Transverse colon (tissue), 4 donors: ENCODE data around the gene APOB. TPM values are rescaled to one million over a fixed set of nuclear protein-coding genes. Genes with fewer than 3 reads are reported as not detected.

Experiments used
- DNase-seq: peaks from one replicate; pipeline ENCODE4 v3.0.0-alpha.2; 2019
- H3K27ac ChIP-seq, 4 donors: fragments of 200-600 bp; sonication (generic); 2 replicates each; pipeline ENCODE4 v1.5.1; 2016 to 2018; ENCODE audit warnings: inconsistent platforms in 4 of 4
- H3K27me3 ChIP-seq: fragments of 200-600 bp; sonication (generic); 2 replicates; pipeline ENCODE4 v1.5.1; 2017; ENCODE audit warnings: inconsistent platforms
- H3K36me3 ChIP-seq, 4 donors: fragments of 200-600 bp; sonication (generic); 2 replicates each; pipeline ENCODE4 v1.5.1; 2017 to 2019; ENCODE audit warnings: inconsistent platforms in 4 of 4
- H3K4me1 ChIP-seq, 4 donors: fragments of 200-600 bp; sonication (generic); 2 replicates each; pipeline ENCODE4 v1.5.1; 2017 to 2020; ENCODE audit warnings: inconsistent platforms in 4 of 4
- H3K4me3 ChIP-seq, 4 donors: fragments of 200-600 bp; sonication (generic); 1 replicate in 1 of 4; 2 replicates in 3 of 4; pipeline versions ENCODE4 v1.5.1 to v1.6.1; 2017 to 2019; ENCODE audit warnings: inconsistent platforms in 4 of 4
- H3K9me3 ChIP-seq, 2 donors: fragments of 200-600 bp; sonication (generic); 2 replicates each; pipeline ENCODE4 v1.5.1; 2017 to 2019; ENCODE audit warnings: inconsistent platforms in 2 of 2
- EP300 ChIP-seq: sonication (generic); formaldehyde crosslinking; IDR thresholded peaks from one replicate; pipeline ENCODE4 v1.6.1; 2017; ENCODE audit warnings: antibody characterized with exemption, low read depth
- POLR2A ChIP-seq: fragments of 450-650 bp; IDR thresholded peaks from one replicate; pipeline ENCODE4 v1.6.1; 2016; ENCODE audit warnings: antibody characterized with exemption, mild to moderate bottlenecking, moderate library complexity
- POLR2AphosphoS5 ChIP-seq, 3 donors: sonication (generic); formaldehyde crosslinking; IDR thresholded peaks; one replicate each; pipeline ENCODE4 v1.6.1; 2016; ENCODE audit warnings: antibody characterized with exemption in 3 of 3
- WGBS, 2 donors: methylation state at CpG; one replicate each; pipeline ENCODE4 v1.1.5; 2018; ENCODE audit warnings: low coverage in 1 of 2; 5-methylcytosine and 5-hydroxymethylcytosine counted together
- in situ Hi-C, 4 donors: fragments of 200-750 bp; cut with MboI; loops; one replicate each; pipeline versions ENCODE4 v1.15.0 to v1.15.1; 2017; ENCODE audit warnings: low sequenced_read_pairs in 3 of 4, low pct_ligation_motif_present in 1 of 4, low pct_unique_long_range_greater_than_20kb in 1 of 4
- intact Hi-C: fragments of 100-400 bp; cut with DNase I; formaldehyde crosslinking; loops from one replicate; pipeline ENCODE4 v1.15.1; 2023; ENCODE audit warnings: low total_unique reads
- total RNA-seq, 4 donors: library from RNA; depleted of rRNA; stranded (reverse); fragments of >200 nt; gene quantifications; one replicate each; pipeline ENCODE4 v1.1.0, GENCODE V29; 2016
- TF ChIP-seq, protein P1 (sequence below), 5 experiments: fragments of 200-600 bp in 3 of 5; fragments of 450-650 bp in 2 of 5; sonication (generic) in 3 of 5; IDR thresholded peaks; 1 replicate in 2 of 5; 2 replicates in 3 of 5; pipeline ENCODE4 v1.5.1; 2016 to 2017; ENCODE audit warnings: antibody characterized with exemption in 5 of 5, inconsistent platforms in 3 of 5, mild to moderate bottlenecking in 2 of 5, moderate library complexity in 1 of 5

Gene APOB
- total RNA-seq, 4 donors from 2014 or later: 0.55 to 0.95 (median 0.67) TPM

- H3K27ac ChIP-seq: no peak overlapping the region
- intact Hi-C loops (no loop called here), in situ Hi-C loops (loop anchor here in 2 of 4 donors (25.0 kb wide), 1 partner anchor 284 kb away; no protein-coding TSS in a partner anchor)
- no peak for TF ChIP-seq POLR2A
- no peak for TF ChIP-seq EP300
- TF ChIP-seq POLR2AphosphoS5 (IDR thresholded peaks at IDR 0.05): no peak
- TF ChIP-seq, protein P1, sequence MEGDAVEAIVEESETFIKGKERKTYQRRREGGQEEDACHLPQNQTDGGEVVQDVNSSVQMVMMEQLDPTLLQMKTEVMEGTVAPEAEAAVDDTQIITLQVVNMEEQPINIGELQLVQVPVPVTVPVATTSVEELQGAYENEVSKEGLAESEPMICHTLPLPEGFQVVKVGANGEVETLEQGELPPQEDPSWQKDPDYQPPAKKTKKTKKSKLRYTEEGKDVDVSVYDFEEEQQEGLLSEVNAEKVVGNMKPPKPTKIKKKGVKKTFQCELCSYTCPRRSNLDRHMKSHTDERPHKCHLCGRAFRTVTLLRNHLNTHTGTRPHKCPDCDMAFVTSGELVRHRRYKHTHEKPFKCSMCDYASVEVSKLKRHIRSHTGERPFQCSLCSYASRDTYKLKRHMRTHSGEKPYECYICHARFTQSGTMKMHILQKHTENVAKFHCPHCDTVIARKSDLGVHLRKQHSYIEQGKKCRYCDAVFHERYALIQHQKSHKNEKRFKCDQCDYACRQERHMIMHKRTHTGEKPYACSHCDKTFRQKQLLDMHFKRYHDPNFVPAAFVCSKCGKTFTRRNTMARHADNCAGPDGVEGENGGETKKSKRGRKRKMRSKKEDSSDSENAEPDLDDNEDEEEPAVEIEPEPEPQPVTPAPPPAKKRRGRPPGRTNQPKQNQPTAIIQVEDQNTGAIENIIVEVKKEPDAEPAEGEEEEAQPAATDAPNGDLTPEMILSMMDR (IDR thresholded peaks at IDR 0.05): no peak
- no peaks in the 10 kb centered on the region for H3K36me3 ChIP-seq
- H3K27me3 ChIP-seq: no peaks in the 10 kb centered on the region
- no peaks in the 10 kb centered on the region for H3K4me1 ChIP-seq
- no peak overlapping the region for H3K4me3 ChIP-seq
- no peaks in the 10 kb centered on the region for H3K9me3 ChIP-seq
- WGBS, 2 donors: 87 to 90% methylated on average over 2 to 4 of the region's 4 CpGs
- DNase-seq: no peak
These were observed 15.6 kb downstream of the APOB start for GRCh38 chr2:21028021-21028947.

GRCh38 chr2:21026479-21027282, 17.2 kb downstream of the APOB start:
- Histone ChIP-seq H3K36me3 (no peaks in the 10 kb centered on the region), H3K4me1 (no peaks in the 10 kb centered on the region), H3K27ac (no peak overlapping the region), H3K27me3 (no peaks in the 10 kb centered on the region), H3K4me3 (no peak overlapping the region), H3K9me3 (no peaks in the 10 kb centered on the region)
- no peak for TF ChIP-seq POLR2A
- TF ChIP-seq POLR2AphosphoS5 (IDR thresholded peaks at IDR 0.05): no peak
- TF ChIP-seq, protein P1 (IDR thresholded peaks at IDR 0.05): no peak
- TF ChIP-seq EP300: no peak
- in situ Hi-C loops: loop anchor here in 2 of 4 donors (25.0 kb wide), 1 partner anchor 286 kb away; no protein-coding TSS in a partner anchor
- intact Hi-C loops: no loop called here
- no peak for DNase-seq

DNA sequence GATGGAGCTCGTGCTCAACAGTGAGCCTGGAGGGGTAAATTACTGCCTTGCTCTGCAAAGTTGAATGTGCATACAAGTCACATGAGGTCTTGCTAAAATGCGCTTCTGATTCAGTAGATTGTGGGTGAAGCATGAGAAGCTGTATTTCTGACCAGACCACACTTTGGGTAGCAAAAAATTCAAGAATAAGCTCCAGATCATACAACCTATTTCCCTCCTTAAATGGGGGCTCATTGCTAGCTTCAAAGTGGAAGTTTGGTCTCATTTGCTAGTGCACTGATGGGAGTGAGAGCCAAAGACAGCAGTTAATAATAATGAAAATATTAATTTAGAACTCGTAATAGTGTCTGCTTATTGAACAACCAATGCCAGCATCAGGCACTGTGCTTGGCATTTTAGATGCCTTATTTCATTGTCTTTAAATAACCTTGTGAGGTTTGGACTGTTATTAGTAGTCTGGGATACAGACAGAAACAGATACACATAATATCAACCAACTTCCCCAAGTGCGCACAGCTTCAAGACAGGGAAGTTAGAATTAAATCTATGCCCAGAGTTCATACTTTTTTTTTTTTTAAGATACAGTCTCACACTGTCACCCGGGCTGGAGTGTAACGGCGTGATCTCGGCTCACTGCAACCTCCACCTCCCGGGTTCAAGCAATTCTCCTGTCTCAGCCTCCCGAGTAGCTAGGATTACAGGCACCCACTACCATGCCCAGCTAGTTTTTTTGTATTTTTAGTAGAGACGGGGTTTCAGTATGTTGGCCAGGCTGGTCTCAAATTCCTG, 18.0 kb downstream of the APOB start:
- Histone ChIP-seq H3K9me3 (no peaks in the 10 kb centered on the region), H3K4me3 (no peak overlapping the region), H3K36me3 (no peaks in the 10 kb centered on the region), H3K4me1 (no peaks in the 10 kb centered on the region), H3K27ac (no peak overlapping the region), H3K27me3 (no peaks in the 10 kb centered on the region)
- 80 to 86% methylated on average over 3 to 11 of the region's 11 CpGs for whole genome bisulfite sequencing, 2 donors
- in situ Hi-C loops (loop anchor here in 2 of 4 donors (25.0 kb wide), 1 partner anchor 286 kb away; no protein-coding TSS in a partner anchor), intact Hi-C loops (no loop called here)
- no peak for DNase-seq
- TF ChIP-seq EP300 (no peak), POLR2AphosphoS5 (IDR thresholded peaks at IDR 0.05) (no peak), POLR2A (no peak)
- TF ChIP-seq, protein P1 (IDR thresholded peaks at IDR 0.05): no peak
